GM12891 (cell line): ENCODE results near the gene FAM181A.

ENCODE experiments used
- POLR2A ChIP-seq: IDR thresholded peaks from 2 replicates; pipeline ENCODE4 v1.6.1; 2011; ENCODE audit warnings: low read depth, low read length, control low read depth
- POLR2AphosphoS5 ChIP-seq: IDR thresholded peaks from 2 replicates; pipeline ENCODE4 v1.6.1; 2011; ENCODE audit warnings: low read depth, low read length, control low read depth
- POU2F2 ChIP-seq: IDR thresholded peaks from 2 replicates; pipeline ENCODE4 v1.6.1; 2011; ENCODE audit warnings: low read depth, mild to moderate bottlenecking, control low read depth, low read length, moderate library complexity
- SPI1 ChIP-seq: IDR thresholded peaks from 2 replicates; pipeline ENCODE4 v1.6.1; 2011; ENCODE audit warnings: low read depth, low read length, control low read depth
- TAF1 ChIP-seq: IDR thresholded peaks from 2 replicates; pipeline ENCODE4 v1.6.1; 2011; ENCODE audit warnings: low read depth, low read length, control low read depth

- TF ChIP-seq POLR2AphosphoS5 (no peak), POLR2A (no peak), POU2F2 (no peak), TAF1 (no peak), SPI1 (no peak)
Measured at GRCh38 chr14:93893661-93894261, 33.4 kb upstream of the FAM181A start.
